ENCODE results near the gene STAT3. TPM values are rescaled to one million over a fixed set of nuclear protein-coding genes. Genes with fewer than 3 reads are reported as not detected.

The STAT3 gene
- polyA plus RNA-seq, 1 of the 3 experiments (the other 2 are of a cell fraction), result 35.7 TPM

- TF ChIP-seq REST (IDR thresholded peaks at IDR 0.05; ENCODE audit: low read depth, low read length) (no peak), FOXM1 (IDR thresholded peaks at IDR 0.05; ENCODE audit: low read depth) (no peak), EZH2phosphoT487 (IDR thresholded peaks at IDR 0.05; ENCODE audit: borderline replicate concordance, low read depth) (no peak), NRF1 (IDR thresholded peaks at IDR 0.05; ENCODE audit: low read depth, low read length) (no peak), TCF12 (IDR thresholded peaks at IDR 0.05) (peak; percentile 49)
These were observed 53.6 kb downstream of the STAT3 start (continued) for GRCh38 chr17:42334677-42335076.

- TF ChIP-seq GABPA (IDR thresholded peaks at IDR 0.05; ENCODE audit: low read depth), result no peak
- no peak for TF ChIP-seq SMC3 (IDR thresholded peaks at IDR 0.05; ENCODE audit: low read depth, low read length)
- TF ChIP-seq GATA2 (CRISPR knock-in tag; IDR thresholded peaks at IDR 0.05), result no peak
- TF ChIP-seq NRF1 (IDR thresholded peaks at IDR 0.05; ENCODE audit: low read depth, low read length), result no peak
- no peak for TF ChIP-seq NFIC (IDR thresholded peaks at IDR 0.05; ENCODE audit: borderline replicate concordance)
- Histone ChIP-seq H3K27ac (ENCODE audit: low read depth in 2 of 2, low read length in 1 of 2) (no peak overlapping the region), H3K4me1 (ENCODE audit: control insufficient read depth in 1 of 2, insufficient read depth in 2 of 2, low read depth in 1 of 2, low read length in 1 of 2) (peaks cover 0 to 14% of the 10 kb centered on the region in 2 experiments; a peak in 2 of 4 replicates), H3K4me2 (no peak overlapping the region), H3K79me2 (ENCODE audit: insufficient read depth) (peaks cover 5% of the 10 kb centered on the region; the same call in 1 of the 2 replicates), H3K9ac (no peak overlapping the region), H2AFZ (ENCODE audit: low read depth) (no peak overlapping the region), H3K4me3 (ENCODE audit: low read depth in 2 of 2, low read length in 1 of 2) (no peak overlapping the region), H3K36me3 (replicated peaks in 1 of 2; ENCODE audit: control insufficient read depth in 1 of 2, insufficient read depth in 2 of 2, low read length in 1 of 2) (peaks cover 40 to 65% of the 10 kb centered on the region in 2 experiments), H3K27me3 (ENCODE audit: insufficient read depth) (no peaks in the 10 kb centered on the region), H3F3A (replicated peaks; ENCODE audit: insufficient read depth) (peaks cover 54% of the 10 kb centered on the region), H4K20me1 (ENCODE audit: insufficient read depth) (no peaks in the 10 kb centered on the region; the same call in 1 of the 2 replicates), H3K9me3 (no peaks in the 10 kb centered on the region), H3K9me2 (no peaks in the 10 kb centered on the region)
- DNase-seq, result no peak
- WGBS (ENCODE audit: low lambda C conversion rate), result 93% methylated on average over 1 of the region's 1 CpG
- CTCF ChIA-PET, result interaction anchor here (0.8 to 2.1 kb wide), 4 partner anchors 9 to 73 kb away, joined by 3 to 7 read pairs (median 5); no protein-coding TSS in a partner anchor
- POLR2A ChIA-PET, result no interaction called here
These were observed 55.2 kb downstream of the STAT3 start for GRCh38 chr17:42333053-42333452.
